ENCODE results near the gene ASXL1. TPM values are rescaled to one million over a fixed set of nuclear protein-coding genes. Genes with fewer than 3 reads are reported as not detected.

The ASXL1 gene
- total and polyA plus RNA-seq, 9 of the 15 experiments (the other 6 are each of a cell fraction or from before 2014, with no cell fraction given), result 6.5 to 65.3 (median 32.3) TPM

DNA sequence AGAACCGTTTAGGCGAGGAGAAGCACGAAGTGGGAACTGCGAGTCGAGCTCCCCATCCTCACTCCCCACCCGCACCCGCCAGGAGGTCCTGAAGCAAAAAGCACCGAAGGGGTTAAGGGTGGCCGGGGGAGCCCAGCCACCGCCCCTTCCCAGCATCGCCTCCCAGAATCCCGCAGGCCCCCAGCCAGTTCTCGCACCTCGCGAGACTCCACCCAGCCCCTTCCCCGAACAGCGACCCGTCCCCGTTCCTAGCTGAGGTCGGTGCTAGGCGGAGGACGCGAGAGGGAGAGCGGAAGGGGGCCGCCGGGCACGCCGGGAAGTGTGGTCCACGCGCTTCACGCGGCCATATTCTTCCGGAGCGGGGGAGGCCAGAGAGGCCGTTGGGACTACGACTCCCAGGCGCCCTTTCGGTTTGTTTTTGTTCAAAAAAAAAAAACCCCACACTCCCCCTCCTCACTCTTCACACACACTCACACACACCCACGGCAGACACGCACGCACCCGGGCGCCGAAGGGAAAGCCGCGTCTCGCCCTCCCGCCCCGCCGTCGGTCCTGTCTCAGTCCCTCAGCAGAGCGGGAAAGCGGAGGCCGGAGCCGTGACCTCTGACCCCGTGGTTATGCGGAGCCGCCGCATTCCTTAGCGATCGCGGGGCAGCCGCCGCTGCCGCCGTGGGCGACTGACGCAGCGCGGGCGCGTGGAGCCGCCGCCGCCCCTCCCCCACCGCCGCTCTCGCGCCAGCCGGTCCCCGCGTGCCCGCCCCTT is at the start of gene ASXL1 (continued):
- TF ChIP-seq, protein P1, sequence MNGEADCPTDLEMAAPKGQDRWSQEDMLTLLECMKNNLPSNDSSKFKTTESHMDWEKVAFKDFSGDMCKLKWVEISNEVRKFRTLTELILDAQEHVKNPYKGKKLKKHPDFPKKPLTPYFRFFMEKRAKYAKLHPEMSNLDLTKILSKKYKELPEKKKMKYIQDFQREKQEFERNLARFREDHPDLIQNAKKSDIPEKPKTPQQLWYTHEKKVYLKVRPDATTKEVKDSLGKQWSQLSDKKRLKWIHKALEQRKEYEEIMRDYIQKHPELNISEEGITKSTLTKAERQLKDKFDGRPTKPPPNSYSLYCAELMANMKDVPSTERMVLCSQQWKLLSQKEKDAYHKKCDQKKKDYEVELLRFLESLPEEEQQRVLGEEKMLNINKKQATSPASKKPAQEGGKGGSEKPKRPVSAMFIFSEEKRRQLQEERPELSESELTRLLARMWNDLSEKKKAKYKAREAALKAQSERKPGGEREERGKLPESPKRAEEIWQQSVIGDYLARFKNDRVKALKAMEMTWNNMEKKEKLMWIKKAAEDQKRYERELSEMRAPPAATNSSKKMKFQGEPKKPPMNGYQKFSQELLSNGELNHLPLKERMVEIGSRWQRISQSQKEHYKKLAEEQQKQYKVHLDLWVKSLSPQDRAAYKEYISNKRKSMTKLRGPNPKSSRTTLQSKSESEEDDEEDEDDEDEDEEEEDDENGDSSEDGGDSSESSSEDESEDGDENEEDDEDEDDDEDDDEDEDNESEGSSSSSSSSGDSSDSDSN (IDR thresholded peaks at IDR 0.05; ENCODE audit: borderline replicate concordance in 1 of 2, low read depth in 2 of 2, low read length in 2 of 2), result no peak
- TF ChIP-seq ZNF212 (CRISPR knock-in tag; IDR thresholded peaks at IDR 0.05), result no peak
- no peak for TF ChIP-seq EZH2 (IDR thresholded peaks at IDR 0.05; ENCODE audit: borderline replicate concordance, low read depth, low read length)
- TF ChIP-seq, protein P2, sequence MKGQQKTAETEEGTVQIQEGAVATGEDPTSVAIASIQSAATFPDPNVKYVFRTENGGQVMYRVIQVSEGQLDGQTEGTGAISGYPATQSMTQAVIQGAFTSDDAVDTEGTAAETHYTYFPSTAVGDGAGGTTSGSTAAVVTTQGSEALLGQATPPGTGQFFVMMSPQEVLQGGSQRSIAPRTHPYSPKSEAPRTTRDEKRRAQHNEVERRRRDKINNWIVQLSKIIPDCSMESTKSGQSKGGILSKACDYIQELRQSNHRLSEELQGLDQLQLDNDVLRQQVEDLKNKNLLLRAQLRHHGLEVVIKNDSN (CRISPR knock-in tag; IDR thresholded peaks at IDR 0.05), result peak; percentile 47; the same call in 1 of the 2 replicates
- TF ChIP-seq HDAC3 (IDR thresholded peaks at IDR 0.05; ENCODE audit: borderline replicate concordance, partially characterized antibody), result peak; percentile 88
- no peak for TF ChIP-seq ZNF785 (CRISPR knock-in tag; IDR thresholded peaks at IDR 0.05)
- TF ChIP-seq, protein P3, sequence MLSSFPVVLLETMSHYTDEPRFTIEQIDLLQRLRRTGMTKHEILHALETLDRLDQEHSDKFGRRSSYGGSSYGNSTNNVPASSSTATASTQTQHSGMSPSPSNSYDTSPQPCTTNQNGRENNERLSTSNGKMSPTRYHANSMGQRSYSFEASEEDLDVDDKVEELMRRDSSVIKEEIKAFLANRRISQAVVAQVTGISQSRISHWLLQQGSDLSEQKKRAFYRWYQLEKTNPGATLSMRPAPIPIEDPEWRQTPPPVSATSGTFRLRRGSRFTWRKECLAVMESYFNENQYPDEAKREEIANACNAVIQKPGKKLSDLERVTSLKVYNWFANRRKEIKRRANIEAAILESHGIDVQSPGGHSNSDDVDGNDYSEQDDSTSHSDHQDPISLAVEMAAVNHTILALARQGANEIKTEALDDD (IDR thresholded peaks at IDR 0.05), result peak; percentile 81; the same call in 1 of the 2 replicates
- no peak for TF ChIP-seq BRF1 (IDR thresholded peaks at IDR 0.05; ENCODE audit: borderline replicate concordance, extremely low read depth, insufficient read length)
- TF ChIP-seq, protein P4, sequence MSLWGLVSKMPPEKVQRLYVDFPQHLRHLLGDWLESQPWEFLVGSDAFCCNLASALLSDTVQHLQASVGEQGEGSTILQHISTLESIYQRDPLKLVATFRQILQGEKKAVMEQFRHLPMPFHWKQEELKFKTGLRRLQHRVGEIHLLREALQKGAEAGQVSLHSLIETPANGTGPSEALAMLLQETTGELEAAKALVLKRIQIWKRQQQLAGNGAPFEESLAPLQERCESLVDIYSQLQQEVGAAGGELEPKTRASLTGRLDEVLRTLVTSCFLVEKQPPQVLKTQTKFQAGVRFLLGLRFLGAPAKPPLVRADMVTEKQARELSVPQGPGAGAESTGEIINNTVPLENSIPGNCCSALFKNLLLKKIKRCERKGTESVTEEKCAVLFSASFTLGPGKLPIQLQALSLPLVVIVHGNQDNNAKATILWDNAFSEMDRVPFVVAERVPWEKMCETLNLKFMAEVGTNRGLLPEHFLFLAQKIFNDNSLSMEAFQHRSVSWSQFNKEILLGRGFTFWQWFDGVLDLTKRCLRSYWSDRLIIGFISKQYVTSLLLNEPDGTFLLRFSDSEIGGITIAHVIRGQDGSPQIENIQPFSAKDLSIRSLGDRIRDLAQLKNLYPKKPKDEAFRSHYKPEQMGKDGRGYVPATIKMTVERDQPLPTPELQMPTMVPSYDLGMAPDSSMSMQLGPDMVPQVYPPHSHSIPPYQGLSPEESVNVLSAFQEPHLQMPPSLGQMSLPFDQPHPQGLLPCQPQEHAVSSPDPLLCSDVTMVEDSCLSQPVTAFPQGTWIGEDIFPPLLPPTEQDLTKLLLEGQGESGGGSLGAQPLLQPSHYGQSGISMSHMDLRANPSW (CRISPR knock-in tag; IDR thresholded peaks at IDR 0.05), result no peak; the same call in 1 of the 2 replicates
- no peak for TF ChIP-seq SMARCC2 (IDR thresholded peaks at IDR 0.05; ENCODE audit: low read depth)
- no peak; the same call in 1 of the 2 replicates for TF ChIP-seq HDAC2 (IDR thresholded peaks at IDR 0.05)
- TF ChIP-seq, protein P5, sequence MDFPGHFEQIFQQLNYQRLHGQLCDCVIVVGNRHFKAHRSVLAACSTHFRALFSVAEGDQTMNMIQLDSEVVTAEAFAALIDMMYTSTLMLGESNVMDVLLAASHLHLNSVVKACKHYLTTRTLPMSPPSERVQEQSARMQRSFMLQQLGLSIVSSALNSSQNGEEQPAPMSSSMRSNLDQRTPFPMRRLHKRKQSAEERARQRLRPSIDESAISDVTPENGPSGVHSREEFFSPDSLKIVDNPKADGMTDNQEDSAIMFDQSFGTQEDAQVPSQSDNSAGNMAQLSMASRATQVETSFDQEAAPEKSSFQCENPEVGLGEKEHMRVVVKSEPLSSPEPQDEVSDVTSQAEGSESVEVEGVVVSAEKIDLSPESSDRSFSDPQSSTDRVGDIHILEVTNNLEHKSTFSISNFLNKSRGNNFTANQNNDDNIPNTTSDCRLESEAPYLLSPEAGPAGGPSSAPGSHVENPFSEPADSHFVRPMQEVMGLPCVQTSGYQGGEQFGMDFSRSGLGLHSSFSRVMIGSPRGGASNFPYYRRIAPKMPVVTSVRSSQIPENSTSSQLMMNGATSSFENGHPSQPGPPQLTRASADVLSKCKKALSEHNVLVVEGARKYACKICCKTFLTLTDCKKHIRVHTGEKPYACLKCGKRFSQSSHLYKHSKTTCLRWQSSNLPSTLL (IDR thresholded peaks at IDR 0.05), result no peak
- TF ChIP-seq, protein P6, sequence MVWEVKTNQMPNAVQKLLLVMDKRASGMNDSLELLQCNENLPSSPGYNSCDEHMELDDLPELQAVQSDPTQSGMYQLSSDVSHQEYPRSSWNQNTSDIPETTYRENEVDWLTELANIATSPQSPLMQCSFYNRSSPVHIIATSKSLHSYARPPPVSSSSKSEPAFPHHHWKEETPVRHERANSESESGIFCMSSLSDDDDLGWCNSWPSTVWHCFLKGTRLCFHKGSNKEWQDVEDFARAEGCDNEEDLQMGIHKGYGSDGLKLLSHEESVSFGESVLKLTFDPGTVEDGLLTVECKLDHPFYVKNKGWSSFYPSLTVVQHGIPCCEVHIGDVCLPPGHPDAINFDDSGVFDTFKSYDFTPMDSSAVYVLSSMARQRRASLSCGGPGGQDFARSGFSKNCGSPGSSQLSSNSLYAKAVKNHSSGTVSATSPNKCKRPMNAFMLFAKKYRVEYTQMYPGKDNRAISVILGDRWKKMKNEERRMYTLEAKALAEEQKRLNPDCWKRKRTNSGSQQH (CRISPR knock-in tag; IDR thresholded peaks at IDR 0.05), result no peak
- TF ChIP-seq CREB1 (IDR thresholded peaks at IDR 0.05), result peak; percentile 47
- peak; percentile 58; the same call in 1 of the 2 replicates for TF ChIP-seq CREB1 (CRISPR knock-in tag; IDR thresholded peaks at IDR 0.05)
- peak in 1 of 2 experiments; percentile 60; a peak in 1 of 4 replicates for TF ChIP-seq SRF (CRISPR knock-in tag; IDR thresholded peaks at IDR 0.05)
